CD4-positive, alpha-beta T cell treated with Interleukin-6 at 100 ng/mL for 8 hours (primary cell): ENCODE measurements around the gene SORCS2.

ENCODE experiments used
- DNase-seq: peaks from one replicate; pipeline ENCODE4 v3.0.0-alpha.2; 2020; ENCODE audit warnings: mixed read lengths, low spot score

SORCS2 gene

DNA sequence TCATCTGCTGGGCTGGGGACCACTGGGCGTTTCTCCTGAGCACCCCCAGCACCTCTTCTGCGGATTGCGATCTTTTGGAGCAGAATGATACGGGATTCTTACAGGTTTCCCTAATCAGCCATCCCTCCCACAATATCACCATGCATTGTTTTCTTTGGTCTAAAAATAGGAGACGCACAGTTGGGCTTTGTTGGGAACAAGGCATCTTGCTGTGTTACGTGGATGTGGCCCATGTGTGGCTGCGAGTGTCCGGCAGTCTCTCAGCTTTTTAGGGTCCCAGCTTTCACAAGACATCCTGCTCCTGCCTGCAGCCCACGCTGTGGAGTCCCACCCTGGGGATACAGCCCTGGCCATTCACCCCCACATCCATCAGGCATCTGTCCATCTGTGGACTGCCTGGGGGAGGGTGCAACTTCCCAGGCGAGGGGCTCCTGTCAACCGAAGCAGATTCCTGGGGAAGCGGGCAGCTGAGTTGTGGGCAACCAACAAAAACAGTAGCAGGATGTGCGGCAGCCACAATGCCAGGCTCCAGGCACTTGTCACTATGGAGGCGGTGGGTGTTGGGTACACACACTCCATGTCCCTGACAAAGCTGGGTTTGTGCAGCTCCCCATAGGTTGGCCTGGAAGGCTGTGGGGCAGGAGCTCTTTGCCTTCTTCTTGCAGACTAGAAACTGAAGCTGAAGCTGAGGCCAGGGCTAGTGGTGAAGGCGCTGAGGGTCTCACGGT is 427.9 kb downstream of the SORCS2 start:
- no peak for DNase-seq

DNA sequence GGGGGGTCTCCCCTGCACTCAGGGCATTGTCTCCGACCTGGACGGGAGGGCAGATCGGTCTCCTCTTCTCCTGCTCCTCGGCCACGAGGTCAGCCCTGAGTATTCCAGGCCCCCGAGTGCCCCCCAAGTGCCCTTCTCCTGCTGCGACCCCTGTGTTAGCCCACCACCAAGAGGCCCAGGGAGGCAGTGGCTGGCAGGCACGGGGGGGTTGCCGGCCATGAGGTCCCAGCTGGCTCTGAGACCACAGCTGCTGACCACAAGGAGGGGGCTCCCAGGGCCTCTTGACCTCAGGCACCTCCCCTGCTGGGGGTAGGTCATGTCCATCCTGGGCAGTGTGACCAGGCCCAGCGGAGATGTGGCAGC is 428.5 kb downstream of the SORCS2 start:
- no peak for DNase-seq

DNA sequence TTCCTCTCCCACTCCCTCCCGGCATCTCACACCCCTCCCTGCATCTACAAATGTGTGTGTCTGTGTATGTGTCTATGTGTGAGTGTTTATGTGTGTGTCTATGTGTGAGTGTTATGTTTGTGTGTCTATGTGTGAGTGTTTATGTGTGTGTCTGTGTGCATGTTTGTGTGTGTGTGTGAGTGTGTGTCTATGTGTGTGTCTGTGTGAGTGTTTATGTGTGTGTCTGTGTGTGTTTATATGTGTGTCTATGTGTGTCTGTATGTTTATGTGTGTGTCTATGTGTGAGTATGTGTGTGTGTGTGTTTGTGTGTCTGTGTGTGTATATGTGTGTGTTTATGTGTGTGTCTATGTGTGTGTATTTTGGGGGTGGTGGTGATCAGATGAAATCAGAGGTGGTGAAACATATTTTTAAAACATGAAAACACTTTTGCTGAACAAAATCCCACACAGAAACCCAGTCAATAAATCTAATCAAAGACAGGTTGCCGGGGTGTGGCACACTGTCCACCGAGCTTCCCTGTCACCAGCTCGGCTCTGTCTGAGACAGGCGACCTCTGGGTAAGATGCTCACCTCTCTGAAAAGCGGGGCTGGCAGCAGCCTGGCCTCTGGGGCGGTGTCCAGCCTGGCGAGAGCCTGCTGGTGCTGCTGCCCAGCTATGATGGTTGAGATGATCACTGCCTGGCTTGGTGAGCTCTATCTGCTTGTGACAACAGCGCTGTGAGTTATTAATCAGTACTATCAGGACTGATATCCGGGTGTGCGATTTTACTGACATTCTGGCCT is 429.1 kb downstream of the SORCS2 start:
- DNase-seq: no peak

DNA sequence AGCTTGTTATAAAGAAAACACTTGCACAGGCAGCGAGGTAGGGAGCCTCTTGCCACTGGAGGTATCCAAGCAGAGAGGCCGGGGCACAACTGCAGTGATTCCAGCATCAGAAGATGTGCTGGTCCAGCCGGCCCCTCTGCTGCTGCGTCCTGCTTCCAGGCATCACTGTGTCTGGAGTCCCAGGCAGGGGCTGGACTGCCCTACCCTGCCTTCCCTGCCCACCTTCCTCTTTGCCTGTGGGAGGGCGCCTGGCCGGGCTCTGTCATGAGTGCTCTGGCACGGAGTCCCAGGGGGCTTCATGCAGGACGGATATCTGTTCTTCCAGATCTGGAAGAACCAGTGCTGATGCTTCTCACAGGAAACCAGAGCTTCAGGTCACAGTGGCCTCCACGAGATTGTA is 430.0 kb downstream of the SORCS2 start:
- DNase-seq: no peak

DNA sequence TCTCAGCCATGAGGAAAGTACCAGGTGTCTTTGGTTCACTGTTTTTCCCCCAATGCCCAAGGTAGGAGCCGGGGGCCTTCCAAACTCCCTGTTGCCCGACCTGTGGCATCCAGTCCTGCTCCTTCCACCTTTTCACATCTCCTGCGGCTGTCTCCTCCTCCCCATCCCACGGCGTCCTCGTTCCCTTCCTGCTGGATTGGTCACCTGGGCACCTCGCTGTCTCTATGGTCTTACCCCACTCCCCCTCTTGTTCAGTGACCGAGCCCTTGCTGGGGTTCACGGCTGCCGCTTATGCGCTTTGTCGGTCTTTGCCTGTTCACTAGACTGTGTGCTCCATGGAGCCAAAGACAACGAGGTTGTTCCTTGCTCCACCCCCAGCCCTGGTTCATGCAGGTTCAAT is 431.1 kb downstream of the SORCS2 start:
- DNase-seq: no peak

DNA sequence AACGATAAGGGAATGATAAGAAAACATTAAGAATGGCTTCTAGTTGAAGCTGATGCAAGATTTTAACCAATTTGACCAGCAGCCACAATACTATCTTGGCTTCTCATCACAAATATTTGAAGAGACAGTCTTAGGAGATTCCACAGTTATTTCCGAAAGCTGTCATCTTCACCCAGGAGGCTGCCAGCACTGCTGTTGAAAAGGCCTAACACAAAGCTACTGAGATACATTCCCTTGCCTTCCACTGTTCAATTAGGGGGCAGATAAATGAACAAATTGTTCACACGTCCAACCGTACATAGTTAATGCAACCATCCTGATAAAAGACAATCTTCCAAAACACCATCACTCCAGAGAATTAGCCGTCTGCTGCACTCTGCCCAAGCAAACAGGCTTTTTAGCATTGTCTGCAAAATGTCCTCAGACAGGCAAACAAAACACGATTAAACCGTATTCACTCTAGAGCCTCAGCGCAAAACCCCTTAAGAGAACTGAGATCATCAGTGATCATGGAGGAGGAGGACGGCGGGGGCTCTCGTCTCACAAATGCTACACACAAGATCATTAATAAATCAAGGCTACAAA is 432.1 kb downstream of the SORCS2 start:
- DNase-seq: no peak

DNA sequence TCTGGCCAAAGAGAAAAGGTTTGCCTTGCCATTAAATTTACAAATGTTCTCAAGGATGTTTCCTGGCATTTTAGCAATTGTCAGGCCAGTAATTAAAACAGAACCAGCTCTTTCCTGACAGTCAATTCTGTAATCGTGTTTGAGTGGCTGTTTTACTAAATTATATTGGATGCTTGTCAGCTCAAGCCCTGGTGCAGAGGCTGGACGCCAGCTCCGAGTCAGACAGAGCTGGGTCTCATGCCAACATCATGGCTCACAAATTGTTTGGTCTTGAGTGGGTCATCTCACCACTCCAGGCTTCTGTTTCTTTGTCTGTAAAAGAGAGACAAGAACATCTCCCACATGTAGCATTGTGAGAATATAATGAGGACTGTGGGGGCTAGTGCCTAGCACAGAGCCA is 432.7 kb downstream of the SORCS2 start:
- DNase-seq: no peak

DNA sequence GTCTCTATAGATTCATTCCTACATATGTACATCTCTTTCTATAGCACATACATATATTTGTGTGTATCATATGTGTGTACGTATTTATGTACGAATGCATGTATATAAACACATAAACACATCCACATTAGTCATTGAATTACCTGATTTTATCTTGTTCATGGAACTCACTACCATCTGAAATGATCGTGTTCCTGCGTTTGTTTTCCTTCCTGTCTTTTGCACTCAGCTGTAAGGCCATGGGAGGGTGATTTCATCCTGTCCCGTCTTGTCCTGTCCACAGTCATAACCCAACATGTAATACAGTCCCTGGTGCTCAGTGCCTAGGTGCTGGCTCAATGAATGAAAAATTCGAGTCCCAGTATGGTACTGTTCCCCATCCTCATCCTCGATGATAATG is 434.2 kb downstream of the SORCS2 start:
- no peak for DNase-seq

DNA sequence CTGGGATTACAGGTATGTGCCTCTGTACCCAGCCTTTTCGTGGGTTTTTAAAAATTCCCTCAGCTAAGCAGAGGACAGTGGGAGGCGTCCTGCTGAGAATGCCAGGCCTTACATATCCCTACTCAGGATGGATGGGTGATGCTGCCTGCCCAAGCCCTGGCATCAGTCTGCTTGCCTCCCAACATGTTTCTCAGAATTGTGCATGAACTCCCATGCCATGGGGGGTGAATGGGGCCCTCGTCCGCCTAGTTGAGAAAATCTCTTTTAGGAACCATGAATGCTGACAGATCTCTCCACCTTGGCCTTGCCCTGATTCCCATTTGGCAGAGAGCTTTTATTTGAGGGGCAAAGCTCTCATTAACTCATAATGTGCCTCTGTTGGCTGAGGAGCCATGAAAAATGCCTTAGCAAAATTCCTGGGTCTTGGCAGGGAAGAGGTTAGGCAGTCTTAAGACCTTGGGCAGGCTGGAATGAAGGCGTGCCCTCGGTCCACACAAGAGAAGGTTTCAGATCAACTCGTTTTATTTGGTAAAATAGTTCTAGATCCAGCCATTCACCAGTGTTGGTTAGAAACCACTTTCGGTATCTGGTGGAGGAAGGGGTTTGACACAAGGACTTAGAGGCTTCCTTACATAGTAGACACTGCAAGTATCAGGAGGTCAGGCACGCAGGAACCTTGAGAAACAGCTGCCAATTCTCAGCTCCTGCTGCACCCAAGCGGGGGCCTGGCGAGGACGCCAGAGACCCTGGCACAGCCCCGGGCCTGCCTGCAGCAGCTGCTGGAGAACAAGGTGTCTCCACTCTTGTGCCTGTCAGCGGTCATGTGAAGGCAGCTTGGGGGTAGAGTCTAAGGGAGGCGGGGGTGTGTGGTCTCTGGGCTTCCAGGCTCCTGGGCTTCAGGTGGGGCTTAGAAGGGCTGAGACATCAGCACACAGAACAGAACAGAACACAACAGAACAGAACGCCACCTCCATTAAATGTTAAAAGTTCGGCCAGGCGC is 435.2 kb downstream of the SORCS2 start:
- DNase-seq: no peak

DNA sequence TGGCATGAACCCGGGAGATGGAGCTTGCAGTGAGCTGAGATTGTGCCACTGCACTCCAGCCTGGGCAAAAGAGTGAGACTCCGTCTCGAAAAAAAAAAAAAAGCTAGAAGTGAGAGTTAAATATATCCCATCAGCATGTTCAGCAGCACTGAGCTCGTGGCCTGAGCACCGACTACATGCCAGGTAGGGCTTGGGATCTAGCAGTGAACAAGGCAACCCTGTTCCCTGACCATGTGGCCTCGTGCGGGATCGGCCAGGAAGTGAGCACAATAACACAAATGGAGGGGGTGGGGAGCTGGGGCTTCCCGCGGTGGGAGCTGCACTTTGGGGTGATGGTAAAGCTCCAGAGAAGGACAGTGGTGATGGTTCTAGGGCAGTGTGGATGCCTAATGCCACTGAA is 436.1 kb downstream of the SORCS2 start:
- DNase-seq: no peak

DNA sequence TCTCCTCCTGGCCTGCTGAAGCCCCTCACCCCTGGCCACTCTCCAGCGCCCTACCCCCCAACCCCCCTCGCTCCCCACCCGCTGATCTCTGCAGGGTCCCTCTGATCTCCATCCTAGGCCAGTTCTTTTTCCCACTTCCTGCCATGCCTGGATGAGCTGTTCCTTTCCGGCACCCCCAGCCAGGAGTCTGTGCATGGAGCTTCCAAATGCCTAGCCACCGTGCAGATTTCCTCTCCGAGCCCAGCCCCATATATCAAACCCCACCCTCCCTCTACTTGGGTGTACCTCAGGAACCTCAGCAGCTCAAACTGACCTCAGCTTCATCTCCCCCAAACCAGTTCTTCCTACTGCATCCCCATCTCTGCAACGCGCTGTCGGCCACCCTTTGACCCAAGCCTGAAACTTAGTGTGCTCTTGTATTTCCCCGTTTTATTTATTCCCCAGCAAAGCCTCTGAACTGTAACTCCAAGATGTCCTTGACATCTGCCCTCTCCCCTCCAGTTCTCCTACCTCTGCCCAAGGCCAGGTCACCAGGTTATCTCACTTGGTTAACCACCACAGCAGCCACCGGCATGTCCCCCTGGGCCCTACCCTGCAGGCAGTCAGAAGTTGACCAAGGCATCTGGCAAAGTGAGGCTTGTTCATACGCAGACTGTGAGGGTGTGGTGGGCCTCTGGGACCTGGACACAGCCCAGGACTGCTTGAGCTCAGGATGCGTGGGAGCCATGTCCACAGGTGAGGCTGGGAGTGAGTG is 437.3 kb downstream of the SORCS2 start:
- no peak for DNase-seq

DNA sequence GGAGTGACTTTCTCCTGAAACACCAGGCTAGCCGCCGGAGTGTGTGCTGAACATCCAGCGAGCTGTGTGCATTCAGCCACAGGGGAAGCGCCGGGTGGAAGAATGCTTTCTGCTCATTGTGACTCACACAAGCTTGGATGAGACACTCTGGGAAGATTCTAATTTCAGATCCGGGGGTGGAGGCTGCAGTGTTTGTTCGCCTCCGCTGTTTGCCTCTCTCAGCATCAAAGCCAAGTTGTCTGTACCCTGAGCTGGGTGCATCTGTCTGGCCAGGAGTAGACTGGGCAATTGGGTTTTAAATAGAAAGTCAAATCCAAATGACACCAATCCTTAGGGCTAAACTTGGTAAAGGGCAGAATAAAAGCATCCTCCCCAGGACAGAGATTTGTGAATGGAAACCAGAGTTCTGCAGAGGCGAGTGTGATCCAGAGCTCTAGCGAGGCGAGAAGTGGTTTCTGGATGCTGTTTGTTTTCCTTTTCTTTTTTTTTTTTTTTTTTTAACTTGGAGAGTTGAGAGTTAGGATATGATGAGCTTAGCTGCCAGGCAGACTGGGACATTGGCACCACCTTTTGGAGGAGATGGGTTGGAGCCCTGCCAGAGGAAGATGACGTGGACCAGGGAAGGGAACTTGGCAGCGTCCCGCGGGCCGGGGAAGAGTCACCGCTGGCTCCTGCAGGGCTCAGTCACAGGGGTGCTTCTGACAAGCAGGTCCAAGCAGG is 438.4 kb downstream of the SORCS2 start:
- no peak for DNase-seq

DNA sequence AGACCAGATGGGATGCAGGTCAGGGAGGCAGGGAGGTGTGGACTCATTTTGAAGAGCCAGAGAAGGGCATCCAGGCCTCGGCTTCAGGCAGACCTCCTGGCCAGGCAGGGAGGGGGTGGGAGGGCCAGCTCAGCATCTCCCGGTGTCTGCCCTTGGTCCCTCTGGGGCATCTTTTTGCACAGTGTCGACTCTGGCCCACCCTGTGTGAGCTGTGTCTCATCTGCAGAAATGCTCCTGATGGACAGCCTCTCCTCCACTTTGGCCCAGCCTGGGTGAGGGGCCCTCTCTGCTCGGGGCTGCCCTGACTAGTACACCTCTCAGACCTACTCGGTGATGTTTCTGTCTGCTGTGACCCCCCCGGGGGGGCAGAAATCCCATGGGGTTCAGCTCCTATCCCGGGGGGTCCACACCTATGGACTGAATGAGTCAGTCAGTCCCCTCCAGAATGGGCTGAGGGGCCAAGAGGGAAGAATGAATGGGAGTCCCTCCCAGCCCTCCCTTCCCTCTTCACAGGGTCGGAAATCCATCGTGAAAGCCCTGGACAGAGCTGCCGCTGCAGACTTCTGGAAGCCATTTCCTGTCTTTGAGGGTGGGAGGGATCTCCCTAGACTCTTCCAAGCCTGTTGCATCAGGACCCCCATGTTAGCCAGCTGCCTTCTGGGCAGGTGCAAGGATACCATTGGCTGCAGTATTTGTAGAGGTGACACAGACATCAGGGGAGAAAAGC is 439.1 kb downstream of the SORCS2 start:
- DNase-seq: no peak

DNA sequence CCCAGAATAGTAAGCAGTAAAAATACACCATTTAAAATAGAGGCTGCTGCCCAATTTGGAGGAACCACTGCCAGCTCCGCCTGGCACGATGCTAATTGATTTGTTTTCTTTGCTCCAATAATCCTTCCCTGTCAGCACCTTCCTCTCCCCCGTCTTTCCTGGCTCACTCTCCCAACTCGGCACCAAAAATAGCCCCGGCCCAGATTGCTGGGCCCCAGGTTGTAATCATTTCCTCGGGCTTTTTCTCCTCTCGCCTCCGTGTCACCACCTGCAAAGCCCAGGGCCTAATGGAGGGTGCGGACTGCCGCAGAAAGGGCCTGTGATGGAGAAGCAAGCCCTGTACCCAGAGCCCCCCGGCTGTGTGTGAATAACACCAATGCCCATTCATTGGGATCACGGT is 440.0 kb downstream of the SORCS2 start:
- no peak for DNase-seq

DNA sequence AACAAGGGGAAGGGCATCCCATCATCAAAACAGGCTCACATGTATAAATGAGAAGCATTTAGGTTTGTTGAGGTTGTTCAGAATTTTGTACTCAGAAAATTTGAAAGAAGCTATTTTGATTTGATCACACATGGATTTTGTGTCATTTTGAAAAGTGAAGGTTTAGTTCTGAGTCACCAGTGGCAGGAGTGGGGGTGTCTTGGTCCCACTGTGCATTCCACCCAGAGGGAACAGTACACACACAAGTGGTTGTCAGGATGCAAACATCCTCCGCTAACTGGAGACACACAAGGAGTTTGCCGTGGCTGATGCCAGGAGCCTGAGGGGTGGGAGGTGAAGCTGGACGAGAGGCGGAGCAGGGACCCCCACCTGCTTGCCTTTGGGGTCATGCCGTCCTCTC is 440.6 kb downstream of the SORCS2 start:
- no peak for DNase-seq

DNA sequence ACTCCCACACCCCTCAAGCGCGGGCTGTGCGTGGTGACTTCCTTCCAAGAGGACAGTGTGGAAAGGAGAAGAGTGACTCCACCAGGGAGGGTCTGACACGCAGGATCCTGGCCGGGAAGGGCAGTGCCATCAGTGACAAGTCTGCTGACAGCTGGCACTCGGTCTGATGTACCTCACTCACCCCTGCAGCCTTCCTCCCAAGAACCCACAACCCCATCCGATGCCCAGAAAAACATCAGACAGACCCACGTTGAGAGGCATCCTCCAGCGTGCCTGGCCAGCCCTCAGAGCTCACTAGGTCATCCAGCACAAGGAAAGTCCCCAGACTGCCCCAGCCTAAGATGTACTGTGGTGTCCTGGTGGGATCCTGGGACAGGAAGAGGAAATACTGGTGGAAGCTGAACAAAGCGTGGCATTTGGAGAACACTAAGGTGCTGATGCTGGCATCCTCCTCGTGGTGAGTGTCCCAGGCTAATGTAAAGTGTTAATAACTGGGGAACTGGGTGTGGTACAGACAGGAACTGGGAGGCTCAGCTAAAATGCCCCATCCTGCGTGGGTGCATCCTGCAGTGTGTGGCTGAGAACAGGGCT is 442.4 kb downstream of the SORCS2 start:
- DNase-seq: no peak

DNA sequence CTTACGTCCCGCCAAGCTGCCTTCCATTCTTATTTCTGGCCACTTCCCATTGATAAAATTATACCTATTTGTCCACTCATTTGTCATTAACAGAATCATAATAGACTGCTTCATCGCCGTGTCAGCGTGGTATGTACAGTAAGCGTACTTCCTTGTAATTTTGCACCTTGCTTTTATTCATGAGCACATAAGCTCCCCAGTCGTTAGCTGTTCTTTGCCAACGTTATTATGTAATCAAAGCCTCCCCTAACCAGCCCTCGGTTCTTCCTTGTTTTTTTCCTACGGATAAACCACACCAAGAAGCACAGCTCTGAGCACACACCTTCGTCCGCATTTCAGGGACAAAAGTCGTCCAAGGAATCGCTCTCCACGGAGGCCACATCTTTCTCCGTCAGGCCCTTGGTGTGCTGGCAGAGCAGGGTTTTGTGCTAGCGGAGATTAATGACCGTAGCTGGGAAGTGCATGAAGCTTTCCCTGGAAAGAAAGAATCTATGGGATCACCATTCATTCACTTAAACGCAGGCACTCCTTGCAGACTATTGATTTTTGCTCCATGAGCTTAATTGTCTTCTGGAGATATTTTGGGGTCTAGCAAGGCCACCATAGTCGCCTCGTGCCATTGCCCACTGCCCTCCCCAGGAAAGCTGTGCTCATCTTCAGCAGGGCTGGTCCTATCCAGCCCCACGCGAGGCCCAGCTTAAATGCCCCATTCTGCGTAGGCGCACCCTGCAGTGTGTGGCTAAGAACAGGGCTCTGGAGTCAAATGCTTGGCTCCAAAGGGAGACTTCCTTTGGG is 443.3 kb downstream of the SORCS2 start:
- DNase-seq: no peak

DNA sequence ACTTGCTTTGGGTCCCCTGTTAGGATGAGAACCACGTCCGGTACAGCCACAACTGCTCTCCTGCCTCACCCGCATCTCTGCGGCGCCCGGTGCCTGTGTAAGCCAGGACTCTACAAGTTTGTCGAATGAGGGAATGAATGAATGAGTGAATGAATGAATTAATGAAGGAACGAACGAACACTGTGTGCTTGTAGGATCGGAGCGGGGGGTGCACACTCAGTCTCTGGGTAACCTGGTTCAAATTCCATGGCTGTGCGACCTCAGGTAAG is 443.8 kb downstream of the SORCS2 start:
- no peak for DNase-seq

DNA sequence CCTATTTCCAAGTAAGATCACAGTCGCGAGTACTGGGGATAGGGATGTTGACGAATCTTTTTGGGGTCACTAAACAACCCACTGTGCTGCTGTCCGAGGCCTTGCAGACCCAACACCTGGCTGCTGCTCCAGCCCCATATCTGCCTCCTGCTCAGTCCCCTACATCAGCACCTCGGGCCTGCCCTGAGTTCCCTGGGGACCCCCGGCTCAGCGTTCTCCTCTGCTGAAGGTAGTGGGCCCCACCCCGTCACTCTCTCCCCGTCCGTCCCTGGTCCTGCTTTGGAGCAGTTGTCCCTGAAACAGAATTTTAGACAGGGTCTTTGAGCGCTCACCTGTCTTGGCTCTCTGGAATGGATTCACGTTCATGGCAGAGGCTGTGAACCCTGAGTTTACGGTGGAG is 444.8 kb downstream of the SORCS2 start:
- no peak for DNase-seq
